Fibroblast of pulmonary artery (primary cell): ENCODE data around the gene USP24.
A peak's percentile ranks its signal among the peaks of the same experiment; 100 is the strongest.

Experiments
- DNase-seq: peaks from one replicate; pipeline ENCODE4 v3.0.0-alpha.2; 2010; ENCODE audit warnings: low read depth
- H3K4me3 ChIP-seq: replicated peaks from 2 replicates; pipeline ENCODE4 v1.5.1; 2011; ENCODE audit warnings: low read depth, mild to moderate bottlenecking, control low read depth, low read length, moderate library complexity
- CTCF ChIP-seq: IDR thresholded peaks from 2 replicates; pipeline ENCODE4 v1.5.1; 2011; ENCODE audit warnings: mild to moderate bottlenecking, control low read depth, low read length, inconsistent platforms; ENCODE audit errors: missing control alignments

USP24 gene

GRCh38 chr1:55057270-55057955 lies 157.8 kb downstream of the USP24 start:
- H3K4me3 ChIP-seq = no peak overlapping the region
- no peak for TF ChIP-seq CTCF
- DNase-seq = no peak

- H3K4me3 ChIP-seq = no peak overlapping the region
- no peak for DNase-seq
- TF ChIP-seq CTCF = no peak
Observed at GRCh38 chr1:55056632-55056992, 158.6 kb downstream of the USP24 start.

GRCh38 chr1:55055951-55056631 lies 159.1 kb downstream of the USP24 start:
- DNase-seq = no peak
- no peak overlapping the region for H3K4me3 ChIP-seq
- TF ChIP-seq CTCF = no peak

- no peak for TF ChIP-seq CTCF
- H3K4me3 ChIP-seq = no peak overlapping the region
- peak; percentile 12 for DNase-seq
Observed at GRCh38 chr1:55055084-55055882, 159.9 kb downstream of the USP24 start.

- no peak for DNase-seq
- TF ChIP-seq CTCF = no peak
- no peak overlapping the region for H3K4me3 ChIP-seq
Observed at GRCh38 chr1:55054396-55054795, 160.8 kb downstream of the USP24 start.

GRCh38 chr1:55053265-55053954 lies 161.8 kb downstream of the USP24 start:
- no peak overlapping the region for H3K4me3 ChIP-seq
- TF ChIP-seq CTCF = no peak
- peak; percentile 6 for DNase-seq
